KMS-11 (cell line): Measurements from ENCODE around the gene GRIK1.

Experiments
- H2AFZ ChIP-seq: fragments of 200-600 bp; sonication (generic); 2 replicates; pipeline ENCODE4 v1.6.1; 2016; ENCODE audit warnings: antibody characterized with exemption, mixed run types, low read depth
- H3K27ac ChIP-seq: fragments of 200-600 bp; sonication (generic); 2 replicates; pipeline ENCODE4 v1.6.1; 2016; ENCODE audit warnings: mild to moderate bottlenecking, mixed run types
- H3K27me3 ChIP-seq: fragments of 200-600 bp; sonication (generic); 2 replicates; pipeline ENCODE4 v1.6.1; 2017; ENCODE audit warnings: mild to moderate bottlenecking, low read depth, mixed run types, moderate library complexity; ENCODE audit not compliant: insufficient read depth
- H3K36me3 ChIP-seq: fragments of 200-600 bp; sonication (generic); 2 replicates; pipeline ENCODE4 v1.6.1; 2017; ENCODE audit warnings: mild to moderate bottlenecking, mixed run types; ENCODE audit not compliant: insufficient read depth
- H3K4me1 ChIP-seq: fragments of 200-600 bp; sonication (generic); 2 replicates; pipeline ENCODE4 v1.6.1; 2016; ENCODE audit warnings: mild to moderate bottlenecking, low read depth, mixed run types; ENCODE audit not compliant: poor library complexity, severe bottlenecking
- H3K4me2 ChIP-seq: fragments of 200-600 bp; sonication (generic); 2 replicates; pipeline ENCODE4 v1.7.0; 2016; ENCODE audit warnings: mild to moderate bottlenecking, mixed run types
- H3K4me3 ChIP-seq: fragments of 200-600 bp; sonication (generic); IDR thresholded peaks from 2 replicates; pipeline ENCODE4 v1.6.1; 2017; ENCODE audit warnings: low read depth, low read length, mixed read lengths; ENCODE audit not compliant: insufficient read depth
- H3K79me2 ChIP-seq: fragments of 200-600 bp; sonication (generic); 2 replicates; pipeline ENCODE4 v1.6.1; 2016; ENCODE audit warnings: low read depth, mixed run types; ENCODE audit not compliant: insufficient read depth
- H3K9ac ChIP-seq: fragments of 200-600 bp; sonication (generic); 2 replicates; pipeline ENCODE4 v1.6.1; 2016; ENCODE audit warnings: mild to moderate bottlenecking, mixed run types
- H4K20me1 ChIP-seq: fragments of 200-600 bp; sonication (generic); 2 replicates; pipeline ENCODE4 v1.6.1; 2016; ENCODE audit warnings: mild to moderate bottlenecking, mixed run types; ENCODE audit not compliant: insufficient read depth
- CTCF ChIP-seq: fragments of 200-600 bp; sonication (generic); conservative IDR thresholded peaks from 2 replicates; pipeline ENCODE4 v1.6.1; 2017; ENCODE audit warnings: low read depth, mild to moderate bottlenecking, antibody characterized with exemption, low read length, moderate library complexity, mixed read lengths

GRIK1 gene

GRCh38 chr21:29725025-29725736 lies 214.6 kb downstream of the GRIK1 start:
- H3K36me3 ChIP-seq = no peaks in the 10 kb centered on the region
- no peaks in the 10 kb centered on the region for H3K27me3 ChIP-seq
- no peak overlapping the region for H3K4me3 ChIP-seq
- no peak for TF ChIP-seq CTCF
- H3K4me1 ChIP-seq = no peaks in the 10 kb centered on the region
- H4K20me1 ChIP-seq = no peaks in the 10 kb centered on the region
- H3K9ac ChIP-seq = no peak overlapping the region
- H3K79me2 ChIP-seq = no peaks in the 10 kb centered on the region
- H2AFZ ChIP-seq = no peak overlapping the region
- H3K4me2 ChIP-seq = no peak overlapping the region
- no peak overlapping the region for H3K27ac ChIP-seq

GRCh38 chr21:29721964-29722363 lies 217.8 kb downstream of the GRIK1 start:
- Histone ChIP-seq H3K4me3 (no peak overlapping the region), H3K36me3 (no peaks in the 10 kb centered on the region), H3K4me1 (no peaks in the 10 kb centered on the region), H3K9ac (no peak overlapping the region), H3K27ac (no peak overlapping the region), H4K20me1 (no peaks in the 10 kb centered on the region), H3K4me2 (no peak overlapping the region), H3K79me2 (no peaks in the 10 kb centered on the region), H3K27me3 (no peaks in the 10 kb centered on the region), H2AFZ (no peak overlapping the region)
- no peak for TF ChIP-seq CTCF

- no peaks in the 10 kb centered on the region for H3K36me3 ChIP-seq
- no peak overlapping the region for H3K27ac ChIP-seq
- H3K27me3 ChIP-seq = no peaks in the 10 kb centered on the region
- H3K4me3 ChIP-seq = no peak overlapping the region
- H3K4me2 ChIP-seq = no peak overlapping the region
- TF ChIP-seq CTCF = no peak
- no peak overlapping the region for H3K9ac ChIP-seq
- no peaks in the 10 kb centered on the region for H3K4me1 ChIP-seq
- no peak overlapping the region for H2AFZ ChIP-seq
- no peaks in the 10 kb centered on the region for H3K79me2 ChIP-seq
- H4K20me1 ChIP-seq = no peaks in the 10 kb centered on the region
Observed at GRCh38 chr21:29721221-29721620, 218.6 kb downstream of the GRIK1 start.

GRCh38 chr21:29719521-29719920 lies 220.3 kb downstream of the GRIK1 start:
- no peak overlapping the region for H3K4me2 ChIP-seq
- H3K27me3 ChIP-seq = no peaks in the 10 kb centered on the region
- H2AFZ ChIP-seq = no peak overlapping the region
- no peaks in the 10 kb centered on the region for H4K20me1 ChIP-seq
- TF ChIP-seq CTCF = no peak
- no peak overlapping the region for H3K4me3 ChIP-seq
- H3K36me3 ChIP-seq = no peaks in the 10 kb centered on the region
- no peaks in the 10 kb centered on the region for H3K4me1 ChIP-seq
- no peak overlapping the region for H3K9ac ChIP-seq
- H3K79me2 ChIP-seq = no peaks in the 10 kb centered on the region
- no peak overlapping the region for H3K27ac ChIP-seq
